Activated CD8-positive, alpha-beta T cell treated with anti-CD3 and anti-CD28 coated beads, Interleukin-2, amount 10 ng/mL, durations not matched to agents 7 days and 5 days (primary cell): ENCODE measurements around the gene POLR2A. TPM values are rescaled to one million over a fixed set of nuclear protein-coding genes. Genes with fewer than 3 reads are reported as not detected.

ENCODE experiments used
- ATAC-seq: fragments of 150-1000 bp; cut with Tn5 transposase; one replicate; pipeline ENCODE4 v1.10.0; 2021; ENCODE audit warnings: moderate library complexity
- CTCF ChIA-PET: fragments of 350-600 bp; sonication (Branson Sonifier 250); formaldehyde crosslinking; loops from one replicate; lab custom pipeline; 2021; ENCODE audit warnings: antibody characterized with exemption; lab: Charles Lee
- POLR2A ChIA-PET: fragments of 350-600 bp; sonication (Branson Sonifier 250); formaldehyde crosslinking; loops from one replicate; lab custom pipeline; 2021; ENCODE audit warnings: antibody characterized with exemption; lab: Charles Lee
- DNase-seq: peaks from one replicate; pipeline ENCODE4 v3.0.0-alpha.2; 2020
- H3K27ac Mint-ChIP-seq: one replicate; pipeline ENCODE4 v1.8.0; 2021; ENCODE audit warnings: mild to moderate bottlenecking, mixed read lengths
- H3K27me3 Mint-ChIP-seq: one replicate; pipeline ENCODE4 v1.8.0; 2021; ENCODE audit warnings: low read depth, mixed read lengths
- H3K36me3 Mint-ChIP-seq: one replicate; pipeline ENCODE4 v1.8.0; 2021; ENCODE audit warnings: low read depth, mixed read lengths
- H3K4me1 Mint-ChIP-seq: one replicate; pipeline ENCODE4 v1.8.0; 2021; ENCODE audit warnings: low read depth, mixed read lengths
- H3K4me3 Mint-ChIP-seq: one replicate; pipeline ENCODE4 v1.8.0; 2021; ENCODE audit warnings: mild to moderate bottlenecking, mixed read lengths
- H3K9me3 Mint-ChIP-seq: one replicate; pipeline ENCODE4 v1.8.0; 2022; ENCODE audit warnings: mixed read lengths; ENCODE audit not compliant: insufficient read depth
- total RNA-seq, 2 experiments: library from RNA; stranded (reverse); gene quantifications; one replicate each; pipeline ENCODE4 v1.2.3, GENCODE V29; 2021

Gene POLR2A
- total RNA-seq, 2 experiments from 2014 or later = 183 to 185 TPM

GRCh38 chr17:7495906-7496434 is 11.8 kb downstream of the POLR2A start:
- ChIA-PET POLR2A (no interaction called here), CTCF (interaction anchor here (2.4 to 5.0 kb wide), 3 partner anchors 60 to 191 kb away, joined by 5 to 18 read pairs (median 12); partner anchors contain the start of genes SENP3, TMEM102 and TP53)
- ATAC-seq = no peak
- Mint-ChIP-seq H3K4me3 (no peak overlapping the region), H3K36me3 (peaks cover 77% of the 10 kb centered on the region), H3K27me3 (no peaks in the 10 kb centered on the region), H3K4me1 (peaks cover 25% of the 10 kb centered on the region), H3K9me3 (no peaks in the 10 kb centered on the region), H3K27ac (no peak overlapping the region)
- no peak for DNase-seq

- ATAC-seq (peak; percentile 17), DNase-seq (no peak)
- H3K4me3 Mint-ChIP-seq = no peak overlapping the region
- CTCF ChIA-PET = interaction anchor here (0.8 kb wide), 1 partner anchor 64 kb away, joined by 3 read pairs; no protein-coding TSS in a partner anchor
- POLR2A ChIA-PET = interaction anchor here (2.4 to 3.8 kb wide), 2 partner anchors 10 to 12 kb away, joined by 7 to 13 read pairs; partner anchors contain the start of gene POLR2A
- no peaks in the 10 kb centered on the region for H3K27me3 Mint-ChIP-seq
- peaks cover 80% of the 10 kb centered on the region for H3K36me3 Mint-ChIP-seq
- H3K27ac Mint-ChIP-seq = no peak overlapping the region
- H3K4me1 Mint-ChIP-seq = peaks cover 23% of the 10 kb centered on the region
- no peaks in the 10 kb centered on the region for H3K9me3 Mint-ChIP-seq
Observed at GRCh38 chr17:7496470-7497183, 12.5 kb downstream of the POLR2A start.

GRCh38 chr17:7497228-7497627 is 13.1 kb downstream of the POLR2A start:
- H3K27me3 Mint-ChIP-seq = no peaks in the 10 kb centered on the region
- H3K27ac Mint-ChIP-seq = no peak overlapping the region
- DNase-seq = no peak
- no peak for ATAC-seq
- peaks cover 79% of the 10 kb centered on the region for H3K36me3 Mint-ChIP-seq
- H3K4me1 Mint-ChIP-seq = peaks cover 19% of the 10 kb centered on the region
- no peaks in the 10 kb centered on the region for H3K9me3 Mint-ChIP-seq
- ChIA-PET POLR2A (interaction anchor here (2.4 to 3.8 kb wide), 2 partner anchors 10 to 13 kb away, joined by 7 to 13 read pairs; partner anchors contain the start of gene POLR2A), CTCF (interaction anchor here (0.8 kb wide), 1 partner anchor 63 kb away, joined by 3 read pairs; no protein-coding TSS in a partner anchor)
- H3K4me3 Mint-ChIP-seq = no peak overlapping the region

GRCh38 chr17:7497636-7498035 is 13.5 kb downstream of the POLR2A start:
- Mint-ChIP-seq H3K9me3 (no peaks in the 10 kb centered on the region), H3K27ac (no peak overlapping the region), H3K4me3 (no peak overlapping the region), H3K36me3 (peaks cover 81% of the 10 kb centered on the region), H3K4me1 (peaks cover 17% of the 10 kb centered on the region), H3K27me3 (no peaks in the 10 kb centered on the region)
- DNase-seq (no peak), ATAC-seq (no peak)
- ChIA-PET CTCF (interaction anchor here (0.8 kb wide), 1 partner anchor 63 kb away, joined by 3 read pairs; no protein-coding TSS in a partner anchor), POLR2A (interaction anchor here (2.4 to 3.8 kb wide), 2 partner anchors 11 to 13 kb away, joined by 7 to 13 read pairs; partner anchors contain the start of gene POLR2A)

- peaks cover 82% of the 10 kb centered on the region for H3K36me3 Mint-ChIP-seq
Observed at GRCh38 chr17:7499161-7499560, 15.0 kb downstream of the POLR2A start.

GRCh38 chr17:7501729-7502128 is 17.6 kb downstream of the POLR2A start:
- DNase-seq (no peak), ATAC-seq (no peak)
- peaks cover 77% of the 10 kb centered on the region for H3K36me3 Mint-ChIP-seq
- CTCF ChIA-PET = interaction anchor here (1.2 to 1.8 kb wide), 2 partner anchors 41 to 59 kb away, joined by 3 to 4 read pairs; no protein-coding TSS in a partner anchor
- H3K4me1 Mint-ChIP-seq = no peaks in the 10 kb centered on the region
- H3K27me3 Mint-ChIP-seq = no peaks in the 10 kb centered on the region
- H3K27ac Mint-ChIP-seq = no peak overlapping the region
- POLR2A ChIA-PET = interaction anchor here (1.0 kb wide), 1 partner anchor 9 kb away, joined by 3 read pairs; no protein-coding TSS in a partner anchor
- H3K4me3 Mint-ChIP-seq = no peak overlapping the region
- H3K9me3 Mint-ChIP-seq = no peaks in the 10 kb centered on the region

More at GRCh38 chr17:7499161-7499560, 15.0 kb downstream of the POLR2A start:
- H3K27ac Mint-ChIP-seq = no peak overlapping the region
- no peaks in the 10 kb centered on the region for H3K27me3 Mint-ChIP-seq
- H3K9me3 Mint-ChIP-seq = no peaks in the 10 kb centered on the region
- ChIA-PET POLR2A (interaction anchor here (2.4 to 3.8 kb wide), 2 partner anchors 12 to 15 kb away, joined by 7 to 13 read pairs; partner anchors contain the start of gene POLR2A), CTCF (interaction anchor here (1.3 kb wide), 2 partner anchors 62 to 63 kb away, joined by 3 to 4 read pairs; no protein-coding TSS in a partner anchor)
- H3K4me1 Mint-ChIP-seq = peaks cover 4% of the 10 kb centered on the region
- no peak overlapping the region for H3K4me3 Mint-ChIP-seq
- no peak for ATAC-seq
- no peak for DNase-seq

GRCh38 chr17:7502171-7502847 is 18.1 kb downstream of the POLR2A start:
- ChIA-PET CTCF (interaction anchor here (0.8 to 1.8 kb wide), 5 partner anchors 11 to 185 kb away, joined by 3 to 5 read pairs (median 3); partner anchors contain the start of gene TP53), POLR2A (interaction anchor here (1.0 kb wide), 1 partner anchor 9 kb away, joined by 3 read pairs; no protein-coding TSS in a partner anchor)
- ATAC-seq = no peak
- Mint-ChIP-seq H3K4me3 (no peak overlapping the region), H3K27me3 (no peaks in the 10 kb centered on the region), H3K27ac (no peak overlapping the region), H3K4me1 (no peaks in the 10 kb centered on the region), H3K9me3 (no peaks in the 10 kb centered on the region), H3K36me3 (peaks cover 75% of the 10 kb centered on the region)
- DNase-seq = no peak

- DNase-seq (no peak), ATAC-seq (no peak)
- no peak overlapping the region for H3K4me3 Mint-ChIP-seq
- ChIA-PET POLR2A (interaction anchor here (0.5 kb wide), 1 partner anchor 220 kb away, joined by 5 read pairs; no protein-coding TSS in a partner anchor), CTCF (interaction anchor here (0.8 to 1.8 kb wide), 5 partner anchors 11 to 184 kb away, joined by 3 to 5 read pairs (median 3); partner anchors contain the start of gene TP53)
- H3K9me3 Mint-ChIP-seq = no peaks in the 10 kb centered on the region
- no peak overlapping the region for H3K27ac Mint-ChIP-seq
- H3K4me1 Mint-ChIP-seq = no peaks in the 10 kb centered on the region
- no peaks in the 10 kb centered on the region for H3K27me3 Mint-ChIP-seq
- peaks cover 73% of the 10 kb centered on the region for H3K36me3 Mint-ChIP-seq
Observed at GRCh38 chr17:7502987-7503386, 18.8 kb downstream of the POLR2A start.

- ChIA-PET CTCF (interaction anchor here (1.3 to 1.8 kb wide), 3 partner anchors 10 to 58 kb away, joined by 5 to 8 read pairs (median 5); partner anchors contain the start of gene SENP3), POLR2A (interaction anchor here (0.5 kb wide), 1 partner anchor 221 kb away, joined by 5 read pairs; no protein-coding TSS in a partner anchor)
- H3K36me3 Mint-ChIP-seq = peaks cover 74% of the 10 kb centered on the region
- no peaks in the 10 kb centered on the region for H3K4me1 Mint-ChIP-seq
- ATAC-seq (no peak), DNase-seq (no peak)
- H3K27ac Mint-ChIP-seq = no peak overlapping the region
- no peaks in the 10 kb centered on the region for H3K9me3 Mint-ChIP-seq
- H3K4me3 Mint-ChIP-seq = no peak overlapping the region
- H3K27me3 Mint-ChIP-seq = no peaks in the 10 kb centered on the region
Observed at GRCh38 chr17:7503521-7503920, 19.4 kb downstream of the POLR2A start.

- ChIA-PET POLR2A (interaction anchor here (1.0 to 1.4 kb wide), 4 partner anchors 24 to 146 kb away, joined by 3 read pairs; partner anchors contain the start of gene POLR2A), CTCF (interaction anchor here (0.7 to 3.9 kb wide), 5 partner anchors 15 to 152 kb away, joined by 3 to 30 read pairs (median 4); no protein-coding TSS in a partner anchor)
- no peak for DNase-seq
- H3K36me3 Mint-ChIP-seq = peaks cover 74% of the 10 kb centered on the region
- no peaks in the 10 kb centered on the region for H3K27me3 Mint-ChIP-seq
- no peak overlapping the region for H3K27ac Mint-ChIP-seq
- no peak overlapping the region for H3K4me3 Mint-ChIP-seq
- no peaks in the 10 kb centered on the region for H3K9me3 Mint-ChIP-seq
- no peaks in the 10 kb centered on the region for H3K4me1 Mint-ChIP-seq
- no peak for ATAC-seq
Observed at GRCh38 chr17:7508145-7508544, 24.0 kb downstream of the POLR2A start.
